Epithelial cell of esophagus (primary cell): ENCODE measurements around the gene TMEM50B.

Experiments
- DNase-seq: peaks from one replicate; pipeline ENCODE4 v3.0.0; 2010; ENCODE audit warnings: low read depth
- H3K4me3 ChIP-seq: 2 replicates; pipeline ENCODE4 v1.5.1; 2011; ENCODE audit warnings: mild to moderate bottlenecking, low read length, control low read depth
- TF ChIP-seq, protein P1 (sequence below): IDR thresholded peaks from 2 replicates; pipeline ENCODE4 v1.5.1; 2011; ENCODE audit warnings: low read depth, mild to moderate bottlenecking, low read length, control low read depth, inconsistent platforms; ENCODE audit not compliant: insufficient read depth; ENCODE audit errors: missing control alignments

Gene TMEM50B

DNA sequence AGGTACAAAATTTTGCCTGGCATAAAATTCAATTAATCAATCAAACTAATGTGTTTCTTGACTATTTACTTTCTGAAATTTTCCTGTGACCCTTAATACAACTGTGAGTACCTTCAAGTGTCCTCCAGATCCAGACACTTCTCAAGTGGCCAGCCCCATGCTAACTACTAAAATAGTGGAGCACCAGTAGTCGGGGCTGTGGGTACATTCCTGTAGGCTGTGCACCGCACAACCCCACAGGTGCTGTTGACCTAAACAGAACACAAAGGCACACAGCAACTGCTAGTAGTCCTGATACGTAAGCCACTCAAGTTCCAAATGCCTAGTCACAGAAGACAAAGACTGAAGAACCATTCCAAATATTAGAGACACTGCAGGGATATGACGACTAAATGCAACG lies 36.6 kb downstream of the TMEM50B start:
- DNase-seq: no peak
- no peak overlapping the region for H3K4me3 ChIP-seq
- TF ChIP-seq, protein P1, sequence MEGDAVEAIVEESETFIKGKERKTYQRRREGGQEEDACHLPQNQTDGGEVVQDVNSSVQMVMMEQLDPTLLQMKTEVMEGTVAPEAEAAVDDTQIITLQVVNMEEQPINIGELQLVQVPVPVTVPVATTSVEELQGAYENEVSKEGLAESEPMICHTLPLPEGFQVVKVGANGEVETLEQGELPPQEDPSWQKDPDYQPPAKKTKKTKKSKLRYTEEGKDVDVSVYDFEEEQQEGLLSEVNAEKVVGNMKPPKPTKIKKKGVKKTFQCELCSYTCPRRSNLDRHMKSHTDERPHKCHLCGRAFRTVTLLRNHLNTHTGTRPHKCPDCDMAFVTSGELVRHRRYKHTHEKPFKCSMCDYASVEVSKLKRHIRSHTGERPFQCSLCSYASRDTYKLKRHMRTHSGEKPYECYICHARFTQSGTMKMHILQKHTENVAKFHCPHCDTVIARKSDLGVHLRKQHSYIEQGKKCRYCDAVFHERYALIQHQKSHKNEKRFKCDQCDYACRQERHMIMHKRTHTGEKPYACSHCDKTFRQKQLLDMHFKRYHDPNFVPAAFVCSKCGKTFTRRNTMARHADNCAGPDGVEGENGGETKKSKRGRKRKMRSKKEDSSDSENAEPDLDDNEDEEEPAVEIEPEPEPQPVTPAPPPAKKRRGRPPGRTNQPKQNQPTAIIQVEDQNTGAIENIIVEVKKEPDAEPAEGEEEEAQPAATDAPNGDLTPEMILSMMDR: no peak

DNA sequence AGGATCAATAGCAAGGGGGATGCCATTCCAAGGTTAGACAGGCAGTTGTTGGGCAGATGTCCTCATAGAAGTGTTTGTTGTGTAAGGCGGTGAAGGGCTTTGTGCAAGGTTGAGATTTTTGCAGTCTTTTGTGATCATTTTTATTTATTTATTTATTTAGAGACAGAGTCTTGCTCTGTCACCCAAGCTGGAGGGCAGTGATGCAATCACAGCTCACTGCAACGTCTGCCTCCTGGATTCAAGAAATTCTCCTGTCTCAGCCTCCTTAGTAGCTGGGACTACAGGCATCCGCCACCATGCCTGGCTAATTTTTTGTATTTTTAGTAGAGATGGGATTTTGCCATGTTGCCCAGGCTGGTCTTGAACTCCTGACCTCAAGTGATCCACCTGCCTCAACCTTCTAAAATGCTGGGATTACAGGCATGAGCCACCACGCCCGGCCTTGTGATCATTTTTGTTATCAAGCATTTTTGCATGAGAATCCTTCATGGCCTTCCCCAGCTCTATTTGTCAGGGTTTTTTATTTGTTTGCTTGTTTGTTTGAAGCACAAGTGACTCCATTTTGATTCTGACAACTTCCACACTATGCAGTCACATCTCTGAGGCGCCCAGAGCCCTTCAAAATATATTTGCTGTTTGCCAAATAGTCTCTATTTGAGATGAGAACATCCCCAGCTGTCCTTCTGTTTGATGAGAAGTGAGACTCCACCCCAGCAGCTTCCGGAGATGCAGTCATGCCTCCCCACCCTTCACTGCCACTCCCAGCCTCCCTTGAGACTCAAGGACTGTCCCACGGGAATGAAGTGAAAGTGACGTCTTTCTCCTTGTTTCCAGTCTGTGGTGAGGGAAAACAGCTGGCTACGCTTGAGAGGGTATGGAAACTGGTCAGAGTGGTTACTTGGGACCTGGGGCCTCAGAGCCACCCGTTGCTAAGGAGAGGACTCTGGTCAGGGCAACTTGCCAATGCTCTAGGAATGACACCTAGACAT lies 38.0 kb downstream of the TMEM50B start:
- TF ChIP-seq, protein P1: no peak
- no peak overlapping the region for H3K4me3 ChIP-seq
- peak; percentile 97 for DNase-seq

DNA sequence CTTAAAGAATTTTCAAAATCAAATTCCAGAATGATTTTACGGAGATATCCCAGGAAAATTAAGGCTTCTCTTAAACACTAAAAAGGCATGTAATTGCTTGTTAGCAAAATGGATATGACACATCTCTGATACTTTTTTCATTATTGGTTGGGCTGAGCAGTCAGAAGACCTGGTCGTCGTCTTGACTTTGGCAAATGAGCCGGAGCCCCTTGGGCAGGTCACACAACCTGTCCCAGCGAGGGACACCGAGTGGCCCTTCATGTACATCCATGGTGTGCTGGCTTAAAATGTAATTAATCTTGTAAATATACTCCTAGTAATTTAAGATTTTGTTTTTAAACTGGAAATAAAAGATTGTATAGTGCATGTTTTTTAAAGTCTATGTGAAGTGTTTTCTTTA lies 42.6 kb downstream of the TMEM50B start:
- no peak for DNase-seq
- no peak overlapping the region for H3K4me3 ChIP-seq
- TF ChIP-seq, protein P1: no peak

DNA sequence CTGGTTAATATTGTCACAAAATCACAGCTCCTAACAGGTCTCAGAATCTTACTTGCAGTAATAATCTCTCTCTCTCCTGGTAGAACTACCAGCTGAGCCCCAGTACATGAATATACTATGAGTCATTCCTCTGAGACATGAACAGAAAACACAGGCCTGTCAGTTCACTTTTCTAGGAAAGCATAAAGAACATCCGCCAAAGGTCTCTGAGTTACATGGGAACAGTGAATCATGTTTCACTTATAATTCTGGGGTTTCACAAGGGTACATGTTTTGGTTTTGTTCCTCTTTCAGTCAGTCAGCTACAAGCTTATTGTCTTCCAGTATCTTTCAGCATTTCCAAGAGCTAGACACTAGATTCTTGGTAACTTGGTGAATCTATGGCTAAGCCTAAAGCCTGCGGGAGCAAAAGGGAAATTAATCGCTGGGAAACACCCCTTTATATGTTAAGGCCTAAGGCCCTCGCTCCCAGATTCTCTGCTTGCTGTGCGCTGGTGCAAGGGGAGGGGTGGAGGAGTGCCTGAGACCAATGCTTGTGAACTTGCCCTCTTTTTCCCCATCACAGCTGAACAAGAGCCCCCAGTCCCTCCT lies 44.9 kb downstream of the TMEM50B start:
- H3K4me3 ChIP-seq: no peak overlapping the region
- TF ChIP-seq, protein P1: no peak
- peak; percentile 95 for DNase-seq

DNA sequence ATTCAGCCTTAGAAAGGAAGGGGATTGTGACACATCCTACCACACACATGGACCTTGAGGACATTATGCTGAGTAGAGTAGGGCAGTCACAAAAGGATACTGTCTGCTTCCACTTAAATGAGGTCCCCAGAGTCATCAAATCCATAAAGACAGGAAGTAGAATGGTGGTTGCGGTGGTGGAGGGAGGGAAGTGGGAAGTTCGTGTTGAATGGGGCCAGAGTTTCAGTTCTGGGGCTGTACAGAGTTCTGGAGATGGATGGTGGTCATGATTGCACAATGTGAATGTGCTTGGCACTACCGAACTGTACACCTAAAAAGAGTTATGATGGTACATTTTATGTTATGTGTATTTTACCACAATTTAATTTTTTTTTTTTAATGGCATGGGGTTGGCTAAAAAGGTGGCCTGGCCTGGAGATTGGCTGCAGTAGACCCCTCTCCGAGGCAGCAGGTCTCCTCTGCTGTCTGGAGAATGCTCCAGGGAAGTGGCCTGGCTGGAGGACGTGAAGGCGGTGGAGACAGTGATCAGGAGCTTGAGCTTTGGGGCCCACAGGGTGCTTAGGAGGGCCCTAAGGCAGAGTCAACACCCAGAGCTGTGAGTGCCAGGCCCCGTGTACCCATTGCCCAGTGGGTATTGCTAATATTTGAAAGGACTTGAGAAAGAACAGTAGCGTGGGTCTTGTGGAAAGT lies 46.2 kb downstream of the TMEM50B start:
- TF ChIP-seq, protein P1: no peak
- no peak overlapping the region for H3K4me3 ChIP-seq
- no peak for DNase-seq

DNA sequence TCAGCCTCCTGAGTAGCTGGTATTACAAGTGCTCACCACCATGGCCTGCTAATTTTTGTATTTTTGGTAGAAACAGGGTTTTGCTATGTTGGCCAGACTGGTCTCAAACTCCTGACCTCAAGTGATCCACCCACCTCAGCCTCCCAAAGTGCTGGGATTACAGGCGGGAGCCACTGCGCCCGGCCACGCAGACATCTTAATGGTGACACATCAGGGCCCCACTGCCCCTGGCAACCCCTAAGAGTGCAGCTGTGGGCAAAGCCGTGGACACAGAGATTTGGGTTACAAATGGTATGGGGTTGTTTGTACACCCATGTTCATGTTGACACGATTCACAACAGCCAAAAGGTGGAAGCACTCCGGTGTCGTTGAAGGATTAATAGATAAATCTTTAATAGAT lies 46.8 kb downstream of the TMEM50B start:
- H3K4me3 ChIP-seq: no peak overlapping the region
- DNase-seq: no peak
- TF ChIP-seq, protein P1: no peak
